Spleen (tissue), 11 donors: ENCODE measurements around the gene RAPGEF3. TPM values are rescaled to one million over a fixed set of nuclear protein-coding genes. Genes with fewer than 3 reads are reported as not detected.

Experiments
- DNase-seq: peaks from one replicate; pipeline ENCODE4 v3.0.0-alpha.2; 2020
- H3K27ac ChIP-seq, 8 donors: fragments of 200-600 bp; sonication (generic) in 7 of 8; 1 replicate in 4 of 8; 2 replicates in 4 of 8; pipeline versions ENCODE4 v1.5.0 to v1.8.0; 2016 to 2021; ENCODE audit warnings: inconsistent platforms in 4 of 8, mild to moderate bottlenecking in 4 of 8, moderate library complexity in 1 of 8
- H3K27me3 ChIP-seq, 7 donors: fragments of 200-600 bp; sonication (generic) in 6 of 7; replicated peaks in 1 of 7; 1 replicate in 4 of 7; 2 replicates in 3 of 7; pipeline versions ENCODE4 v1.5.0 to v1.8.0; 2016 to 2021; ENCODE audit warnings: inconsistent platforms in 3 of 7, mild to moderate bottlenecking in 1 of 7
- H3K36me3 ChIP-seq, 6 donors: fragments of 200-600 bp; sonication (generic) in 5 of 6; 1 replicate in 4 of 6; 2 replicates in 2 of 6; pipeline versions ENCODE4 v1.5.0 to v1.8.0; 2016 to 2021; ENCODE audit warnings: inconsistent platforms in 2 of 6
- H3K4me1 ChIP-seq, 6 donors: fragments of 200-600 bp; sonication (generic) in 5 of 6; 1 replicate in 3 of 6; 2 replicates in 3 of 6; pipeline versions ENCODE4 v1.5.0 to v1.8.0; 2016 to 2021; ENCODE audit warnings: inconsistent platforms in 3 of 6
- H3K4me3 ChIP-seq, 8 donors: fragments of 200-600 bp; sonication (generic) in 7 of 8; 1 replicate in 4 of 8; 2 replicates in 4 of 8; pipeline versions ENCODE4 v1.5.0 to v1.8.0; 2016 to 2021; ENCODE audit warnings: inconsistent platforms in 4 of 8, mild to moderate bottlenecking in 4 of 8, moderate library complexity in 2 of 8
- H3K9me3 ChIP-seq, 8 donors: fragments of 200-600 bp; sonication (generic) in 7 of 8; 1 replicate in 4 of 8; 2 replicates in 4 of 8; pipeline versions ENCODE4 v1.5.0 to v1.8.0; 2016 to 2021; ENCODE audit warnings: inconsistent platforms in 4 of 8
- CTCF ChIP-seq, 11 experiments: fragments of 200-600 bp in 7 of 11; fragments of 450-650 bp in 4 of 11; sonication (generic) in 4 of 11; IDR thresholded peaks in 8 of 11; conservative IDR thresholded peaks in 3 of 11; 1 replicate in 7 of 11; 2 replicates in 4 of 11; pipeline versions ENCODE4 v1.4.0 to v1.8.0; 2016 to 2021; ENCODE audit warnings: antibody characterized with exemption in 11 of 11, inconsistent platforms in 4 of 11, mild to moderate bottlenecking in 1 of 11
- POLR2A ChIP-seq, 3 donors: fragments of 450-650 bp; IDR thresholded peaks; one replicate each; pipeline ENCODE4 v1.5.1; 2017; ENCODE audit warnings: antibody characterized with exemption in 3 of 3, mild to moderate bottlenecking in 1 of 3
- POLR2AphosphoS5 ChIP-seq, 3 donors: sonication (generic); formaldehyde crosslinking; IDR thresholded peaks; one replicate each; pipeline ENCODE4 v1.5.1; 2017; ENCODE audit warnings: antibody characterized with exemption in 3 of 3
- WGBS, 5 donors: extraction: QIAGEN DNeasy Blood & Tissue Kit in 3 of 5; methylation state at CpG; one replicate each; pipeline versions ENCODE4 v1.1.5 to v1.1.7; 2013 to 2018; 5-methylcytosine and 5-hydroxymethylcytosine counted together
- intact Hi-C: fragments of 100-400 bp; cut with DNase I; formaldehyde crosslinking; loops from one replicate; pipeline ENCODE4 v1.15.0; 2023; ENCODE audit warnings: low total_unique reads
- polyA plus RNA-seq, 3 donors: library from polyadenylated mRNA; stranded (reverse); fragments of 200-250 nt; gene quantifications; one replicate each; pipeline ENCODE4 v1.2.1, GENCODE V29; 2013
- total RNA-seq, 7 donors: library from RNA; depleted of rRNA in 3 of 7; stranded (reverse); fragments of >200 nt in 3 of 7; fragmentation: NEBNext Ultra II Directional in 4 of 7; extraction: Animal tissue kit (Norgen Biotek cat#: 25700) in 4 of 7; gene quantifications; one replicate each; pipeline versions ENCODE4 v1.1.0 to v1.2.1, GENCODE V29; 2016 to 2021
- donor health status: healthy with polysubstance abuse.
- donor health status: DM: no; HTN: no; CAD: no; lungs with moderate emphysema.
- donor health status: DM: no; HTN: no; CAD: no.
- donor health status: Bipolar disorder and iron deficiency.
- donor health status: healthy.
- donor health status: DM: no; HTN: no; CAD: no.
- donor health status: DM: yes; HTN: yes; CAD: no.

RAPGEF3 gene
- total and polyA plus RNA-seq, 10 donors, result 21.4 to 116 (median 58.7) TPM

DNA sequence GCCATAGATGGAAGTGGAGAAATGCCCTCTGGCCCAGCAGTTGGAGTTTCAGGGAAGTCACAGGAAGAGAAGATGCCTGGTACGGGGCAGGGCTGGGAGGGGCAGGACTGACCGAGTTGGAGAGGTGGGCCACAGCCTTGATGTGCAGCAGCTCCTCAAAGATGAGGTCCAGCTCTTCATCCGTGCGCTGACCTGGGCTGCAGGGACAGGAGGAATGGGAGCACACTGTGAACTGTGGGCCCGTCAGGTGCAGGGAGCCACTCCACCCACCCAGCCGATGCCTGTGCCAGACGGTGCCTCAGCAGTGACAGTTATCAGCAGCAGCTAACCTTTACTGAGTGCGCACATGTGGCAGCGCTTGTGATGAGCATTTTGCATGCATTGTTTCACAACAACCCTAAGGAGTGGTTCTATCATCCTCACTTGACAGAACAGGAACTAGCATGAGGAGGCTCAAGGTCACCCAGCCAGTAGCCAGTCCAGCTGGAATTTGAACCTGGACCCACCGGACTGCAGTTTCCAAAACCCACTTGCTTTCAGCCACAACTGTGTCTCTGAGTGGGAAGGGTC lies 8.4 kb downstream of the RAPGEF3 start:
- Histone ChIP-seq H3K4me3 (no peak overlapping the region), H3K27me3 (no peaks in the 10 kb centered on the region), H3K36me3 (peaks cover 0 to 64% (median 6%) of the 10 kb centered on the region in 6 donors), H3K9me3 (no peaks in the 10 kb centered on the region), H3K4me1 (peaks cover 14 to 85% (median 59%) of the 10 kb centered on the region in 6 donors), H3K27ac (no peak overlapping the region)
- WGBS, 5 donors, result 62 to 82% (median 69%) methylated on average over 6 to 10 of the region's 10 CpGs
- intact Hi-C loops, result no loop called here
- TF ChIP-seq POLR2A (IDR thresholded peaks at IDR 0.05), result no peak
- TF ChIP-seq POLR2AphosphoS5 (IDR thresholded peaks at IDR 0.05), result peak in 2 of 3 donors; percentile 14 to 29
- DNase-seq, result no peak

GRCh38 chr12:47748899-47749298 lies 9.8 kb downstream of the RAPGEF3 start:
- H3K27me3 ChIP-seq, result no peaks in the 10 kb centered on the region
- DNase-seq, result no peak
- TF ChIP-seq POLR2AphosphoS5 (IDR thresholded peaks at IDR 0.05), result no peak
- TF ChIP-seq POLR2A (IDR thresholded peaks at IDR 0.05), result no peak
- no peak for TF ChIP-seq CTCF (IDR thresholded peaks at IDR 0.05 in 8 of 11, conservative IDR thresholded peaks at IDR 0.05 in 3 of 11)
- 88 to 100% (median 92%) methylated on average over 3 of the region's 3 CpGs for WGBS, 5 donors
- no peak overlapping the region for H3K27ac ChIP-seq
- H3K9me3 ChIP-seq, result no peaks in the 10 kb centered on the region
- intact Hi-C loops, result no loop called here
- H3K36me3 ChIP-seq, result peaks cover 0 to 65% (median 6%) of the 10 kb centered on the region in 6 donors
- H3K4me1 ChIP-seq, result peaks cover 9 to 71% (median 45%) of the 10 kb centered on the region in 6 donors
- H3K4me3 ChIP-seq, result no peak overlapping the region

DNA sequence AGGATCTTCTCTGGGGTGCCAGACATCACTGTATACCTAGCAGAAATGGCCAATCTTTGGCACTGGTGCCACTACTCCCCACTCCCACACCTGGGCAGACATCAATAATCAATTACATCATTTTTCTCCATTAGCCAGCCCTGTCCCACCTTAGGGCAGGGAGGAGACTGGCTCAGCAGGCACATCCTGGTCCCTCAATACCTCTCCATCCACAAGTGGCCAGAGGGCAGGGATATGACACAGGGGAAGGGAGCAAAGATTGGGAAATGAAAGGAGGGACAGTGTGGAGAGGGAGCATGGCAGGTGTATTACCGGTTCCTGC lies 10.2 kb downstream of the RAPGEF3 start:
- Histone ChIP-seq H3K27ac (no peak overlapping the region), H3K9me3 (no peaks in the 10 kb centered on the region), H3K27me3 (no peaks in the 10 kb centered on the region), H3K4me3 (no peak overlapping the region), H3K4me1 (peaks cover 6 to 66% (median 40%) of the 10 kb centered on the region in 6 donors), H3K36me3 (peaks cover 0 to 65% (median 6%) of the 10 kb centered on the region in 6 donors)
- intact Hi-C loops, result no loop called here
- TF ChIP-seq CTCF (IDR thresholded peaks at IDR 0.05 in 8 of 11, conservative IDR thresholded peaks at IDR 0.05 in 3 of 11), result no peak
- TF ChIP-seq POLR2AphosphoS5 (IDR thresholded peaks at IDR 0.05), result no peak
- TF ChIP-seq POLR2A (IDR thresholded peaks at IDR 0.05), result no peak
- WGBS, 5 donors, result 83 to 94% (median 89%) methylated on average over 1 of the region's 1 CpG
- DNase-seq, result no peak

DNA sequence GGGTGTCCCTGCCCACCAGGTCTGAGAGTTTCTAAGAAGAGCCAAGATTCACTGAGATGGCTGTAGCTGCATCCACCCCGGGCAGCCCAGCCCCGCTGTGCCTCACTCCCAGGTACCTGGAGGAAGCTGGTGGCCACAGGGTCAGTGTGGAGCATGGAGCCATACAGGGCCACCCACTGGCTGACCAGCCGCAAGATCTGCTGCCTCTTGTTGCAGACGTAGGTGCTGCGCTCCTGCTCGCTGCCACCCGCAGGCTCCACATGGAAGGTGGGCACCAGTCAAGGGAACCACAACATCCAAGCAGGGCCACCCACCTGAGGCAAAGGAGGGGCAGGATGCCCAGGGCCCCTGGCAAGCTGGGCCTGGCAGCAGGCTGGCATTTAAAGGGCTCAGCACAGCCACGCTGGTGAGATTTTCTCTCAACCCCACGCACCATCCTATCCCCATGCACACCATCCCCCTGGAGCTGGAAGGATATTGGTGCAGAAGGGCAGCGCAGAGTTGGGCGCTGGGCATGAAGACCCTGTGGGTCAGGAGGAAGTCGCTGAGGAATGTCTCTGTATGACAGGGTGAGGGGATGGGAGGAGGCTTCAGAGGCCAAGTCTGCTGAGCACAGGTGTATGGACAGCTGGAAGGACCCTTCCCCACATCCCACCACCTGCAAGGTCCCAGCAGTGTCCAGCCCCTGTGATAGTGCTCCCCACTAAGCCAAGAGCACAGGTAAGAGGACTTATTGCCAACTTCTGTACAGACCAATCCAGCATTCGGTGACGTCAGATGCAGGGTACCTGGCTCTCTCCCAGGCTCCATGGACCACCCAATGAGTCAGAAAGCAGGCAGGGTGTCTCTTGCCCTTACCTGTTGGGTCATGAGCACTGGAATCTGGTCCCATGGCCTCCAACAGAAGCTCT lies 10.8 kb downstream of the RAPGEF3 start:
- WGBS, 5 donors, result 91 to 97% (median 94%) methylated on average over 5 to 14 of the region's 14 CpGs

More for the DNA sequence above, 10.8 kb downstream of the RAPGEF3 start:
- Histone ChIP-seq H3K4me3 (no peak overlapping the region), H3K9me3 (no peaks in the 10 kb centered on the region), H3K4me1 (peaks cover 6 to 60% (median 35%) of the 10 kb centered on the region in 6 donors), H3K27ac (no peak overlapping the region), H3K36me3 (peaks cover 0 to 65% (median 6%) of the 10 kb centered on the region in 6 donors), H3K27me3 (no peaks in the 10 kb centered on the region)
- TF ChIP-seq CTCF (IDR thresholded peaks at IDR 0.05 in 8 of 11, conservative IDR thresholded peaks at IDR 0.05 in 3 of 11), result no peak
- TF ChIP-seq POLR2AphosphoS5 (IDR thresholded peaks at IDR 0.05), result peak in 2 of 3 donors; percentile 21 to 48
- no peak for TF ChIP-seq POLR2A (IDR thresholded peaks at IDR 0.05)
- no peak for DNase-seq
- intact Hi-C loops, result no loop called here
